HepG2 (cell line): ENCODE data around the gene RNF8. TPM values are rescaled to one million over a fixed set of nuclear protein-coding genes. Genes with fewer than 3 reads are reported as not detected.

ENCODE experiments used
- CBX1 ChIP-seq: IDR thresholded peaks from one replicate; pipeline ENCODE4 v1.6.1; 2016; ENCODE audit warnings: antibody characterized with exemption, low read depth
- HMGXB4 ChIP-seq, 2 experiments: sonication (generic) in 1 of 2; formaldehyde crosslinking in 1 of 2; IDR thresholded peaks; 2 replicates each; pipeline versions ENCODE4 v1.4.0 to v1.6.1; 2018 to 2020; ENCODE audit warnings: missing genetic modification reagents in 2 of 2, borderline replicate concordance in 1 of 2, low read depth in 1 of 2, mild to moderate bottlenecking in 1 of 2, missing biosample characterization in 1 of 2
- HNRNPK ChIP-seq: fragments of 200-400 bp; formaldehyde crosslinking; IDR thresholded peaks from 2 replicates; pipeline ENCODE4 v1.6.1; 2018; ENCODE audit warnings: low read length, low read depth, moderate library complexity, mild to moderate bottlenecking; ENCODE audit not compliant: poor library complexity, severe bottlenecking
- JUNB ChIP-seq: sonication (generic); formaldehyde crosslinking; IDR thresholded peaks from 2 replicates; pipeline ENCODE4 v1.8.0; 2022; ENCODE audit warnings: missing genetic modification reagents, mild to moderate bottlenecking, borderline replicate concordance
- NFYB ChIP-seq: sonication (generic); formaldehyde crosslinking; IDR thresholded peaks from 2 replicates; pipeline ENCODE4 v1.4.0; 2020; ENCODE audit warnings: missing genetic modification reagents
- SPEN ChIP-seq: sonication (generic); formaldehyde crosslinking; IDR thresholded peaks from 2 replicates; pipeline ENCODE4 v1.5.1; 2020; ENCODE audit warnings: low read depth, mild to moderate bottlenecking, missing genetic modification reagents
- TBX3 ChIP-seq: fragments of 450-650 bp; IDR thresholded peaks from 2 replicates; pipeline ENCODE4 v1.6.1; 2017; ENCODE audit warnings: antibody characterized with exemption, mild to moderate bottlenecking, inconsistent platforms, borderline replicate concordance
- THYN1 ChIP-seq: sonication (generic); formaldehyde crosslinking; IDR thresholded peaks from 2 replicates; pipeline ENCODE4 v1.8.1; 2023; ENCODE audit warnings: low read depth, mild to moderate bottlenecking, moderate library complexity, missing genetic modification reagents, borderline replicate concordance
- TOE1 ChIP-seq: sonication (generic); formaldehyde crosslinking; IDR thresholded peaks from 2 replicates; pipeline ENCODE4 v1.4.0; 2020; ENCODE audit warnings: mild to moderate bottlenecking, missing genetic modification reagents
- ZNF263 ChIP-seq: sonication (generic); formaldehyde crosslinking; IDR thresholded peaks from 2 replicates; pipeline ENCODE4 v1.4.0; 2020; ENCODE audit warnings: missing genetic modification reagents
- ZNF333 ChIP-seq: sonication (generic); formaldehyde crosslinking; IDR thresholded peaks from 2 replicates; pipeline ENCODE4 v1.4.0; 2020; ENCODE audit warnings: mild to moderate bottlenecking, missing genetic modification reagents, borderline replicate concordance
- ZNF557 ChIP-seq: sonication (generic); formaldehyde crosslinking; IDR thresholded peaks from 2 replicates; pipeline ENCODE4 v1.4.0; 2020; ENCODE audit warnings: missing genetic modification reagents
- ZNF614 ChIP-seq: IDR thresholded peaks from 2 replicates; pipeline ENCODE4 v1.6.1; 2018; ENCODE audit warnings: missing biosample characterization, missing genetic modification reagents, inconsistent platforms, borderline replicate concordance
- ZNF781 ChIP-seq: sonication (generic); formaldehyde crosslinking; IDR thresholded peaks from 2 replicates; pipeline ENCODE4 v1.5.1; 2020; ENCODE audit warnings: borderline replicate concordance, mild to moderate bottlenecking, missing genetic modification reagents; ENCODE audit errors: not compliant biosample characterization
- polyA plus RNA-seq, 8 experiments: library from polyadenylated mRNA; depleted of rRNA in 3 of 8; stranded (reverse) in 7 of 8; unstranded in 1 of 8; fragments of >200 nt; fragmentation: Illumina TruSeq in 4 of 8; extraction: Trizol in 4 of 8; gene quantifications; 2 replicates each; pipeline versions ENCODE4 v1.2.1 to v1.2.3, GENCODE V29; 2011 to 2016; ENCODE audit warnings: low read depth in 4 of 8, missing spikeins in 1 of 8, mixed read lengths in 1 of 8; ENCODE audit not compliant: insufficient read depth in 1 of 8
- total RNA-seq, 5 experiments: library from RNA; depleted of rRNA; stranded (reverse); fragments of >200 nt; fragmentation: Illumina TruSeq; extraction: Trizol; gene quantifications; 2 replicates each; pipeline ENCODE4 v1.2.3, GENCODE V29; 2016; ENCODE audit warnings: low read depth in 1 of 5
- TF ChIP-seq, protein P1 (sequence below): sonication (generic); formaldehyde crosslinking; IDR thresholded peaks from 2 replicates; pipeline ENCODE4 v1.4.0; 2020; ENCODE audit warnings: low read depth, missing genetic modification reagents
- TF ChIP-seq, protein P2 (sequence below): sonication (generic); formaldehyde crosslinking; IDR thresholded peaks from 2 replicates; pipeline ENCODE4 v1.4.0; 2020; ENCODE audit warnings: mild to moderate bottlenecking, missing genetic modification reagents
- TF ChIP-seq, protein P3 (sequence below): sonication (generic); formaldehyde crosslinking; IDR thresholded peaks from 2 replicates; pipeline ENCODE4 v1.5.1; 2020; ENCODE audit warnings: mild to moderate bottlenecking, missing genetic modification reagents

The RNF8 gene
- total and polyA plus RNA-seq, 2 of the 13 experiments (the other 11 are each of a cell fraction or from before 2014, with no cell fraction given): 21.8 to 47.6 TPM

DNA sequence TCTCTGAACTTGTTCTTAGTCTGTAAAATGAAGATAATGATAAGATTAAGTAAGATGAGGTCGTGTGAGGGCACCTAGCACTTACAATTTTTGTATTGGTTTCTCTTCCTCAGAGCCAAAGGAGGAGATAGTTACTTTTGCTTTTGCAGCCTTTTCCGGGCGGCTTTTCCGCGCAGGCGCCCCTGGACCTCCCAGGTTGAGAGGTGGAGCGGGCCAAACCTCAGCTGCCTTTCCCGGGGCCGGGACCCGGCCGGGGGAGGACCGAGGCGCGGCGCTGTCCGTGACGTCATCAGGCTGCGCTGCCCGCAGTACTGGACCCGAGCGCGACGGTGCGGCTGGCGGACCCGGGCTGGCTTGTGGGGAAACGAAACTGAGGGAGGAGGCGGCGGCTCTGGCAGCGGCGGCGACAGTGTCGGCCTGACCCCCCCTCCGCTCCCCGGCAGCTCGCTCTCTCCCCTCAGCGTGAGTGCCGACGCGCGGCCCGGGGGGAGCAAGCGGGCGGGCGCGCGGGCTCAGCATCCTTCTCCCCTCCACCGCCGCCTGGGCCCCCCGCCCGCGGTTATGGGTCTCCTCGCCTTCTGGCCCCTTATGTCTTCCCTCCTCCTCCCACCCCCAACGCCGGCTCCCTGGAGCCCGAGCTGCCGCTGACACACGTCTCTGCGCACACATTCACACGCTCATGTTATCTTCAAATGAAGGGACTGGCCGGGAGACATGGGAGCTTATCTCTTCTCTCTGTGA, 79.3 kb downstream of the RNF8 start, which contains the start of gene CMTR1 (continued):
- TF ChIP-seq TBX3 (no peak), SPEN (CRISPR knock-in tag) (peak; percentile 98), NFYB (CRISPR knock-in tag) (peak; percentile 40; the same call in 1 of the 2 replicates), CBX1 (peak; percentile 88), HNRNPK (peak; percentile 93), ZNF781 (CRISPR knock-in tag) (no peak), ZNF614 (0 out of 2 replicates have a peak, but pooled peaks have one; percentile 45), HMGXB4 (CRISPR knock-in tag; IDR thresholded peaks at IDR 0.05; ENCODE audit: borderline replicate concordance in 1 of 2, low read depth in 1 of 2) (peak; percentile 89 to 96), ZNF333 (CRISPR knock-in tag) (0 out of 2 replicates have a peak, but pooled peaks have one; percentile 44), ZNF557 (no peak), ZNF263 (peak; percentile 81), JUNB (CRISPR knock-in tag) (no peak), TOE1 (no peak), THYN1 (CRISPR knock-in tag) (no peak)
- TF ChIP-seq, protein P1, sequence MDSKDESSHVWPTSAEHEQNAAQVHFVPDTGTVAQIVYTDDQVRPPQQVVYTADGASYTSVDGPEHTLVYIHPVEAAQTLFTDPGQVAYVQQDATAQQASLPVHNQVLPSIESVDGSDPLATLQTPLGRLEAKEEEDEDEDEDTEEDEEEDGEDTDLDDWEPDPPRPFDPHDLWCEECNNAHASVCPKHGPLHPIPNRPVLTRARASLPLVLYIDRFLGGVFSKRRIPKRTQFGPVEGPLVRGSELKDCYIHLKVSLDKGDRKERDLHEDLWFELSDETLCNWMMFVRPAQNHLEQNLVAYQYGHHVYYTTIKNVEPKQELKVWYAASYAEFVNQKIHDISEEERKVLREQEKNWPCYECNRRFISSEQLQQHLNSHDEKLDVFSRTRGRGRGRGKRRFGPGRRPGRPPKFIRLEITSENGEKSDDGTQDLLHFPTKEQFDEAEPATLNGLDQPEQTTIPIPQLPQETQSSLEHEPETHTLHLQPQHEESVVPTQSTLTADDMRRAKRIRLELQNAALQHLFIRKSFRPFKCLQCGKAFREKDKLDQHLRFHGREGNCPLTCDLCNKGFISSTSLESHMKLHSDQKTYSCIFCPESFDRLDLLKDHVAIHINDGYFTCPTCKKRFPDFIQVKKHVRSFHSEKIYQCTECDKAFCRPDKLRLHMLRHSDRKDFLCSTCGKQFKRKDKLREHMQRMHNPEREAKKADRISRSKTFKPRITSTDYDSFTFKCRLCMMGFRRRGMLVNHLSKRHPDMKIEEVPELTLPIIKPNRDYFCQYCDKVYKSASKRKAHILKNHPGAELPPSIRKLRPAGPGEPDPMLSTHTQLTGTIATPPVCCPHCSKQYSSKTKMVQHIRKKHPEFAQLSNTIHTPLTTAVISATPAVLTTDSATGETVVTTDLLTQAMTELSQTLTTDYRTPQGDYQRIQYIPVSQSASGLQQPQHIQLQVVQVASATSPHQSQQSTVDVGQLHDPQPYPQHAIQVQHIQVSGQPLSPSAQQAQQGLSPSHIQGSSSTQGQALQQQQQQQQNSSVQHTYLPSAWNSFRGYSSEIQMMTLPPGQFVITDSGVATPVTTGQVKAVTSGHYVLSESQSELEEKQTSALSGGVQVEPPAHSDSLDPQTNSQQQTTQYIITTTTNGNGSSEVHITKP (CRISPR knock-in tag): peak; percentile 92
- TF ChIP-seq, protein P2, sequence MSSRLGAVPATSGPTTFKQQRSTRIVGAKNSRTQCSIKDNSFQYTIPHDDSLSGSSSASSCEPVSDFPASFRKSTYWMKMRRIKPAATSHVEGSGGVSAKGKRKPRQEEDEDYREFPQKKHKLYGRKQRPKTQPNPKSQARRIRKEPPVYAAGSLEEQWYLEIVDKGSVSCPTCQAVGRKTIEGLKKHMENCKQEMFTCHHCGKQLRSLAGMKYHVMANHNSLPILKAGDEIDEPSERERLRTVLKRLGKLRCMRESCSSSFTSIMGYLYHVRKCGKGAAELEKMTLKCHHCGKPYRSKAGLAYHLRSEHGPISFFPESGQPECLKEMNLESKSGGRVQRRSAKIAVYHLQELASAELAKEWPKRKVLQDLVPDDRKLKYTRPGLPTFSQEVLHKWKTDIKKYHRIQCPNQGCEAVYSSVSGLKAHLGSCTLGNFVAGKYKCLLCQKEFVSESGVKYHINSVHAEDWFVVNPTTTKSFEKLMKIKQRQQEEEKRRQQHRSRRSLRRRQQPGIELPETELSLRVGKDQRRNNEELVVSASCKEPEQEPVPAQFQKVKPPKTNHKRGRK (CRISPR knock-in tag): no peak
- TF ChIP-seq, protein P3, sequence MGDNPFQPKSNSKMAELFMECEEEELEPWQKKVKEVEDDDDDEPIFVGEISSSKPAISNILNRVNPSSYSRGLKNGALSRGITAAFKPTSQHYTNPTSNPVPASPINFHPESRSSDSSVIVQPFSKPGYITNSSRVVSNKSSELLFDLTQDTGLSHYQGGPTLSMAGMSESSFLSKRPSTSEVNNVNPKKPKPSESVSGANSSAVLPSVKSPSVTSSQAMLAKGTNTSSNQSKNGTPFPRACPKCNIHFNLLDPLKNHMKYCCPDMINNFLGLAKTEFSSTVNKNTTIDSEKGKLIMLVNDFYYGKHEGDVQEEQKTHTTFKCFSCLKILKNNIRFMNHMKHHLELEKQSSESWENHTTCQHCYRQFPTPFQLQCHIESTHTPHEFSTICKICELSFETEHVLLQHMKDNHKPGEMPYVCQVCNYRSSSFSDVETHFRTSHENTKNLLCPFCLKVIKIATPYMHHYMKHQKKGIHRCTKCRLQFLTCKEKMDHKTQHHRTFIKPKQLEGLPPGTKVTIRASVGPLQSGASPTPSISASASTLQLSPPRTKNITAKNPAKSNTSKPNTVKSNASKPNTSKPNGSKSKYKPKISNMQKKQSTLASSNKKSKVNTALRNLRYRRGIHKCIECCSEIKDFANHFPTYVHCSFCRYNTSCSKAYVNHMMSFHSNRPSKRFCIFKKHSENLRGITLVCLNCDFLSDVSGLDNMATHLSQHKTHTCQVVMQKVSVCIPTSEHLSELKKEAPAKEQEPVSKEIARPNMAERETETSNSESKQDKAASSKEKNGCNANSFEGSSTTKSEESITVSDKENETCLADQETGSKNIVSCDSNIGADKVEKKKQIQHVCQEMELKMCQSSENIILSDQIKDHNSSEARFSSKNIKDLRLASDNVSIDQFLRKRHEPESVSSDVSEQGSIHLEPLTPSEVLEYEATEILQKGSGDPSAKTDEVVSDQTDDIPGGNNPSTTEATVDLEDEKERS (CRISPR knock-in tag): no peak
